Esophagus squamous epithelium (tissue), 4 donors: ENCODE data around the gene NR0B1.

Experiments used
- CTCF ChIP-seq, 6 experiments: fragments of 450-650 bp in 4 of 6; fragments of 200-600 bp in 2 of 6; sonication (generic) in 2 of 6; IDR thresholded peaks; one replicate each; pipeline ENCODE4 v1.5.1; 2016 to 2019; ENCODE audit warnings: antibody characterized with exemption in 6 of 6, mild to moderate bottlenecking in 4 of 6, moderate library complexity in 4 of 6
- POLR2A ChIP-seq, 4 donors: fragments of 450-650 bp; IDR thresholded peaks; one replicate each; pipeline ENCODE4 v1.6.1; 2017; ENCODE audit warnings: antibody characterized with exemption in 4 of 4, mild to moderate bottlenecking in 4 of 4, moderate library complexity in 3 of 4

GRCh38 chrX:30270639-30271038, 38.6 kb downstream of the NR0B1 start:
- TF ChIP-seq CTCF (IDR thresholded peaks at IDR 0.05), result no peak
- TF ChIP-seq POLR2A (IDR thresholded peaks at IDR 0.05), result no peak
